T47D (cell line): ENCODE results near the gene NSG1.
A peak's percentile ranks its signal among the peaks of the same experiment; 100 is the strongest.

Experiments used
- DNase-seq, 2 experiments: peaks; one replicate each; pipeline versions ENCODE4 v3.0.0 to v3.0.0-alpha.2; 2011 to 2012; ENCODE audit warnings: low read depth in 1 of 2, low spot score in 1 of 2
- JUND ChIP-seq: IDR thresholded peaks from 2 replicates; pipeline ENCODE4 v1.6.1; 2012; ENCODE audit warnings: low read depth
- in situ Hi-C: cut with HindIII; loops from 2 replicates; pipeline ENCODE4 v1.10.0; 2016; ENCODE audit warnings: low sequenced_read_pairs, low pct_unique_long_range_greater_than_20kb

Gene NSG1

GRCh38 chr4:4356106-4357041 lies 30.5 kb upstream of the NSG1 start:
- DNase-seq, result no peak
- TF ChIP-seq JUND, result no peak
- in situ Hi-C loops, result no loop called here

GRCh38 chr4:4358093-4358854 lies 28.6 kb upstream of the NSG1 start:
- in situ Hi-C loops, result no loop called here
- TF ChIP-seq JUND, result no peak
- no peak for DNase-seq

GRCh38 chr4:4361883-4362282 lies 25.0 kb upstream of the NSG1 start:
- no peak for DNase-seq
- no peak for TF ChIP-seq JUND
- in situ Hi-C loops, result no loop called here

- in situ Hi-C loops, result no loop called here
- DNase-seq, result no peak
- no peak for TF ChIP-seq JUND
These were observed 23.8 kb upstream of the NSG1 start for GRCh38 chr4:4362991-4363697.

DNA sequence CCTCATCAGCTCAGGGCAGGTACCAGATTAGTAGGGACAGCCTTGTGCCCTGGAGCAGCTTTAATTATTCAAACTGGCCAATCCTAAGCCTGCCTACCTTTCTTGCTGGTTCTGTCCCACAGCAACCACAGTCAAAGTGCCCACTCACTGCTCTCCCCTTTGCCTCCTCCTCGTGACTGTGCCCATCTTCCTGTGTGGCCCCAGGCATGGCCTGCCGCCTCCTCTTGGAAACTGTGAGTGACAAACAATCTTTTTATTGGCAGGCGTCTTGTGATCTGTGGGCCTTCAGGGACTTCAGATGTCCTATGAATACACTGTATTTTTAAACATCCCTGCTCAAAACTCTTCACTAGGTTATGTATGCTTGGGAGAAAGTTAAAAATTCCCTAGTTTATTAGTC lies 22.8 kb upstream of the NSG1 start:
- DNase-seq, result no peak
- in situ Hi-C loops, result no loop called here
- TF ChIP-seq JUND, result no peak

DNA sequence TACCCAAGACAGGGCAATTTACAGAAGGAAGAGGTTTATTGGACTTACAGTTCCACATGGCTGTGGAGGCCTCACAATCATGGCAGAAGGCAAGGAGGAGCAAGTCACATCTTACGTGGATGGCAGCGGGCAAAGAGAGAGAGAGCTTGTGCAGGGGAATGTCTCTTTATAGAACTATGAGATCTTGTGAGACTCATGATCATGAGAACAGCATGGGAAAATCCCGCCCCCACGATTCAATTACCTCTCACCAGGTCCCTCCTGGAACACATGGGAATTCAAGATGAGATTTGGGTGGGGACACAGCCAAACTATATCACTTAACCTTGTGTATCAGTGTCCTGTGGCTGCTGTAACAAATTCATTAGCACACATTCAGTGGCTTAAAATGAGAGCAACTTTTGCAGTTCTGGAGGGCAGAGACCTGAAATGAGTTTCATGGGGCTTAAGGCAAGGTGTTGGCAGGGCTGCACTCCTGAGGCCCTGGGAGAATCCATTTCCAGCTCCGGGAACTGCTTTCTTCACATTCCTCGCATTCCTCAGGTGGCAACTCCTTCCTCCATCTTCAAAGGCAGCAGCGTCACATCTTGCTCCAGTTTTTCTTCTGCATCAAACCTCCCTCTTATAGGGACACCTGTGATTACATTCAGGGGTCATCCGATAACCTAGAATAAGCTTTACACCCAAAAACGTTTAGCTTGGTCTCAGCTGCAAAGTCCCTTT lies 22.3 kb upstream of the NSG1 start:
- peak in 1 of 2 experiments; percentile 51 for DNase-seq
- in situ Hi-C loops, result no loop called here

GRCh38 chr4:4368809-4369580 lies 17.9 kb upstream of the NSG1 start:
- DNase-seq, result no peak
- no peak for TF ChIP-seq JUND
- in situ Hi-C loops, result no loop called here

More for the DNA sequence above, 22.3 kb upstream of the NSG1 start:
- TF ChIP-seq JUND, result no peak

GRCh38 chr4:4374388-4375098 lies 12.4 kb upstream of the NSG1 start:
- in situ Hi-C loops, result no loop called here
- no peak for DNase-seq
- no peak for TF ChIP-seq JUND

DNA sequence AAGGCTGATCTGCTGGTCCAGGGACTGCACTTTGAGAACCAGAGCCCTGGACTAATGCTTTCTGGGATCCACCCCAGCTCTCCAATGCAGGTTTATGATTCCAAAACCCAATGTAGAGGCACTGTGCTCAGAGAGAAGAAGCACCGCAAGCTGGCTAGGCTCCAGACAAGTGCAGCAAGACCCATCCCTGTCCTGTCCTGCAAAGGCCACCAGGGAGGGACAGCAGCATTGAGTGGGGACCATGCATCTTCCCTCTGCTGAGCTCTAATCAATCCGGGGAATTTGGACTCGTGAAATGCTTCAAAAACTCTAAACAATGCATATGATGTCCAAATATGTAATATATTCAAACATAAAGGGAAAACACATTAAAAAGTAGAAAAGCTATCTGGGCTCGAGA lies 10.8 kb upstream of the NSG1 start:
- in situ Hi-C loops, result no loop called here
- TF ChIP-seq JUND, result no peak
- DNase-seq, result no peak

GRCh38 chr4:4377191-4377590 lies 9.7 kb upstream of the NSG1 start:
- TF ChIP-seq JUND, result no peak
- DNase-seq, result no peak
- in situ Hi-C loops, result no loop called here
